ENCODE results near the gene CD68.
"Not testable (repeated sequence)": the region's sequence is repeated elsewhere in the genome, so short reads cannot be mapped to it uniquely, and the experiment has no call there.

Gene CD68

GRCh38 chr17:7615265-7615747 is 35.9 kb downstream of the CD68 start:
- DNase-seq: no peak

GRCh38 chr17:7618608-7619007 is 39.2 kb downstream of the CD68 start:
- DNase-seq: no peak

- no peak for DNase-seq
Measured at GRCh38 chr17:7620835-7621234, 41.4 kb downstream of the CD68 start.

- DNase-seq: no peak
Measured at GRCh38 chr17:7623661-7624060, 44.2 kb downstream of the CD68 start.

GRCh38 chr17:7625749-7626148 is 46.3 kb downstream of the CD68 start:
- DNase-seq: not testable (repeated sequence)

GRCh38 chr17:7626307-7626706 is 46.9 kb downstream of the CD68 start:
- DNase-seq: no peak

- no peak for DNase-seq
Measured at GRCh38 chr17:7626956-7627249, 47.5 kb downstream of the CD68 start.

- no peak for DNase-seq
Measured at GRCh38 chr17:7627250-7628121, 48.0 kb downstream of the CD68 start, which contains the start of gene SAT2. Gene SAT2 (minus strand): TSS chr17:7627821. CDS start chr17:7627635, 186 bp downstream.

- no peak for DNase-seq
Measured at GRCh38 chr17:7629939-7630571, 50.6 kb downstream of the CD68 start, which contains the start of gene SHBG. Gene SHBG (plus strand): TSS chr17:7630135. CDS start chr17:7630173, 38 bp downstream.

All from cortex of kidney (tissue), 1 donor.